GM12801 (cell line): ENCODE measurements around the gene CNTNAP2.

Experiments used
- TF ChIP-seq, protein P1 (sequence below): IDR thresholded peaks from one replicate; pipeline ENCODE4 v1.5.1; 2011; ENCODE audit warnings: control low read depth; ENCODE audit not compliant: insufficient read length; ENCODE audit errors: extremely low read depth

The CNTNAP2 gene

GRCh38 chr7:147182874-147183273 lies 1066.3 kb downstream of the CNTNAP2 start:
- TF ChIP-seq, protein P1, sequence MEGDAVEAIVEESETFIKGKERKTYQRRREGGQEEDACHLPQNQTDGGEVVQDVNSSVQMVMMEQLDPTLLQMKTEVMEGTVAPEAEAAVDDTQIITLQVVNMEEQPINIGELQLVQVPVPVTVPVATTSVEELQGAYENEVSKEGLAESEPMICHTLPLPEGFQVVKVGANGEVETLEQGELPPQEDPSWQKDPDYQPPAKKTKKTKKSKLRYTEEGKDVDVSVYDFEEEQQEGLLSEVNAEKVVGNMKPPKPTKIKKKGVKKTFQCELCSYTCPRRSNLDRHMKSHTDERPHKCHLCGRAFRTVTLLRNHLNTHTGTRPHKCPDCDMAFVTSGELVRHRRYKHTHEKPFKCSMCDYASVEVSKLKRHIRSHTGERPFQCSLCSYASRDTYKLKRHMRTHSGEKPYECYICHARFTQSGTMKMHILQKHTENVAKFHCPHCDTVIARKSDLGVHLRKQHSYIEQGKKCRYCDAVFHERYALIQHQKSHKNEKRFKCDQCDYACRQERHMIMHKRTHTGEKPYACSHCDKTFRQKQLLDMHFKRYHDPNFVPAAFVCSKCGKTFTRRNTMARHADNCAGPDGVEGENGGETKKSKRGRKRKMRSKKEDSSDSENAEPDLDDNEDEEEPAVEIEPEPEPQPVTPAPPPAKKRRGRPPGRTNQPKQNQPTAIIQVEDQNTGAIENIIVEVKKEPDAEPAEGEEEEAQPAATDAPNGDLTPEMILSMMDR, result no peak

GRCh38 chr7:147183276-147183675 lies 1066.7 kb downstream of the CNTNAP2 start:
- TF ChIP-seq, protein P1, result no peak

DNA sequence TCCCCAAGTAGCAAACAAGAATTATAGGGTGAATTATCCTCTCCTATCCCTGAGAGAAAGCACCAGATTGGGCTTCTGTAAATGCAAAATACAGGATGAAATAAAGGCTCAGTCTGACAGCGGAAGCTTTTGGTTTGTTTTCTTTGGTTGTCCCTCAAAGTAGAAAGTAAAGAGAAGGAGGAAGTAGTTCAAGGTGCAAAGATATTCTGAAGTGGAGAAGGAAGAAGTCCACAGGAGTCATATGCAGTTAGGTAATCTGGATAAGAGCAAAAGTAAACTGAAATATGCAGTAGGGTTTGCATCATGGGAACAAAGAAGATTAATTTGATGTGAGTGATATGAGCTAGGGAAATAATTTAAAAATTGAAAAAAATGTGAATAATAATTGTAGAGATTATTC lies 1071.9 kb downstream of the CNTNAP2 start:
- TF ChIP-seq, protein P1, result no peak

GRCh38 chr7:147193476-147193875 lies 1076.9 kb downstream of the CNTNAP2 start:
- TF ChIP-seq, protein P1, result no peak

DNA sequence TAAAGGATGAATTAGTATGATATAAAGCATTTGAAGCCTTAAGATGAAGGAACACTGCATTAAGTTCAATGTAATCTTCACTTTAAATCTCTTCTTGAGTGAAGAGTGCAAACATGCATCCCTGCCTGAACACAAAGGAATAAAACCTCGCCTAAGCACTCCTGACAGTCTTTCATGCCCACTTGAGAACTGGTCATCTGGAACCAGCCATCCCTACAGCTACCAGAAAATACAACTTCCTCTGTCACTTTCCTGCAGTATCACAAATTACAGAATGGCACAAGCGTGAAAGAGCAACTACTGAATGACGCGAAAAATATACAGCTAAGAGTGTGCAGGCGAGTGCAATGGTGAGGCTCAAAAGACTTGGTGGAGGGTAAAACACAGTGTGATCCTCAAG lies 1079.9 kb downstream of the CNTNAP2 start:
- TF ChIP-seq, protein P1, result no peak

GRCh38 chr7:147197006-147197405 lies 1080.4 kb downstream of the CNTNAP2 start:
- TF ChIP-seq, protein P1, result no peak

GRCh38 chr7:147199868-147200267 lies 1083.3 kb downstream of the CNTNAP2 start:
- TF ChIP-seq, protein P1, result no peak

DNA sequence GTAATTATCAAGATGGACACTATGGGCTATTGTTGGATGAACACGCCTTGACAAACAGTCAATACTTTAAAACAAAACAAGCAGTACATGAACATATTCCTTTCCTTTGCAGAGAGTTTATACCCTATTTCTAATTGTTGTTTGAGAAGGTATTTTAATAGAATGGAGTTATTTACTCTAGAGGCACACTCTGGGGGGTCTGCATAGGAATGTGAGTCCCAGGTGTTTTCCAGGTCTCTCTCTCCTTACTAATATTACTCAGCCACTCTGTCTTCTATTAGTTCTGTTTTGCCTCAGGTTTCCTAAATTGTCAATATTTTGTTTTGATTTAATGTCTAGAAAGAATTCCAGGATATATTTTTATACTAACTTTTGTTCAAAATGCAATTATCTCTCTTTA lies 1091.4 kb downstream of the CNTNAP2 start:
- TF ChIP-seq, protein P1, result no peak
